HCT116 (cell line): ENCODE results near the gene PKHD1. TPM values are rescaled to one million over a fixed set of nuclear protein-coding genes. Genes with fewer than 3 reads are reported as not detected.

Experiments
- ATAC-seq: fragments of 200-7000 bp; cut with Tn5 transposase; 2 replicates; pipeline ENCODE4 v1.9.1; 2020; ENCODE audit warnings: mild to moderate bottlenecking, moderate library complexity
- BruUV-seq: library from RNA; stranded (reverse); fragments of 400-500 nt; replicated peaks from 2 replicates; lab custom pipeline; 2021; lab: Mats Ljungman, UMichigan
- CTCF ChIA-PET: fragments of 300-600 bp; sonication (Branson Sonifier 250); formaldehyde crosslinking; loops from one replicate; lab custom pipeline; 2021; ENCODE audit warnings: antibody characterized with exemption; lab: Charles Lee
- POLR2A ChIA-PET: fragments of 300-600, 350-600 bp; sonication (Branson Sonifier 250); formaldehyde crosslinking; loops from one replicate; lab custom pipeline; 2021; ENCODE audit warnings: antibody characterized with exemption; lab: Charles Lee
- RAD21 ChIA-PET, 2 experiments: fragments of 300-600 bp; sonication (Branson Sonifier 250); formaldehyde crosslinking; loops; one replicate each; lab custom pipeline; 2023; ENCODE audit warnings: low total read pairs in 2 of 2; ENCODE audit not compliant: uncharacterized antibody in 2 of 2, unreplicated experiment in 2 of 2, low non-redundant PET in 1 of 2; lab: Charles Lee
- DNase-seq: peaks from one replicate; pipeline ENCODE4 v3.0.0-alpha.2; 2010; ENCODE audit warnings: low read depth, low spot score
- H2AFZ ChIP-seq: fragments of 200-600 bp; shearing (Covaris generic), sonication (generic); 2 replicates; pipeline ENCODE4 v1.6.1; 2017; ENCODE audit warnings: low read depth, mixed run types, mixed read lengths, antibody characterized with exemption, low read length; ENCODE audit not compliant: poor library complexity, severe bottlenecking
- H3K27ac ChIP-seq: 2 replicates; pipeline ENCODE4 v1.5.1; 2012; ENCODE audit warnings: low read depth, low read length
- H3K27me3 ChIP-seq: fragments of 200-600 bp; sonication (generic); 2 replicates; pipeline ENCODE4 v1.6.1; 2016; ENCODE audit warnings: mixed run types, low read length, mixed read lengths; ENCODE audit not compliant: insufficient read depth
- H3K36me3 ChIP-seq, 2 experiments: fragments of 200-500 bp in 1 of 2; fragments of 200-600 bp in 1 of 2; sonication (Bioruptor generic) in 1 of 2; sonication (generic) in 1 of 2; 2 replicates each; pipeline versions ENCODE4 v1.5.1 to v1.6.1; 2014 to 2016; ENCODE audit warnings: low read length in 2 of 2, inconsistent platforms in 1 of 2, mixed read lengths in 1 of 2, mixed run types in 1 of 2; ENCODE audit not compliant: insufficient read depth in 2 of 2, control insufficient read depth in 1 of 2
- H3K4me1 ChIP-seq, 2 experiments: fragments of 200-600 bp in 1 of 2; sonication (generic) in 1 of 2; 2 replicates each; pipeline versions ENCODE4 v1.5.1 to v1.6.1; 2012 to 2017; ENCODE audit warnings: low read length in 2 of 2, inconsistent platforms in 1 of 2, mild to moderate bottlenecking in 1 of 2, mixed read lengths in 1 of 2, mixed run types in 1 of 2, moderate library complexity in 1 of 2; ENCODE audit not compliant: insufficient read depth in 2 of 2, control insufficient read depth in 1 of 2
- H3K4me2 ChIP-seq: fragments of 200-600 bp; sonication (generic); 2 replicates; pipeline ENCODE4 v1.6.1; 2017; ENCODE audit warnings: mixed run types, low read length, mixed read lengths
- H3K4me3 ChIP-seq, 2 experiments: fragments of 200-600 bp in 1 of 2; sonication (generic) in 1 of 2; replicated peaks in 1 of 2; 2 replicates each; pipeline ENCODE4 v1.5.1; 2011 to 2016; ENCODE audit warnings: low read length in 2 of 2, control low read depth in 1 of 2, low read depth in 1 of 2, mild to moderate bottlenecking in 1 of 2, mixed read lengths in 1 of 2, mixed run types in 1 of 2
- H3K79me2 ChIP-seq: fragments of 200-600 bp; sonication (generic); 2 replicates; pipeline ENCODE4 v1.6.1; 2017; ENCODE audit warnings: mild to moderate bottlenecking, mixed run types, low read length, moderate library complexity, mixed read lengths; ENCODE audit not compliant: insufficient read depth
- H3K9ac ChIP-seq: fragments of 200-600 bp; sonication (generic); 2 replicates; pipeline ENCODE4 v1.6.1; 2016; ENCODE audit warnings: low read length, mixed read lengths
- H3K9me2 ChIP-seq: fragments of 200-600 bp; sonication (generic), shearing (Covaris generic); 2 replicates; pipeline ENCODE4 v1.6.1; 2017; ENCODE audit warnings: mixed run types, mild to moderate bottlenecking, moderate library complexity; ENCODE audit not compliant: insufficient read depth
- H3K9me3 ChIP-seq, 2 experiments: fragments of 200-500 bp in 1 of 2; fragments of 200-600 bp in 1 of 2; sonication (Bioruptor generic) in 1 of 2; sonication (generic) in 1 of 2; 2 replicates each; pipeline ENCODE4 v1.6.1; 2014 to 2017; ENCODE audit warnings: low read length in 2 of 2, mixed read lengths in 2 of 2, inconsistent platforms in 1 of 2, low read depth in 1 of 2, mild to moderate bottlenecking in 1 of 2, mixed run types in 1 of 2, moderate library complexity in 1 of 2; ENCODE audit not compliant: control insufficient read depth in 1 of 2, insufficient read depth in 1 of 2
- H4K20me1 ChIP-seq: fragments of 200-600 bp; sonication (generic), shearing (Covaris generic); 2 replicates; pipeline ENCODE4 v1.6.1; 2017; ENCODE audit warnings: mixed run types, mild to moderate bottlenecking, moderate library complexity; ENCODE audit not compliant: insufficient read depth
- CTCF ChIP-seq, 3 experiments: fragments of 200-600 bp in 1 of 3; sonication (generic) in 1 of 3; IDR thresholded peaks in 2 of 3; conservative IDR thresholded peaks in 1 of 3; 2 replicates each; pipeline ENCODE4 v1.5.1; 2012 to 2017; ENCODE audit warnings: low read depth in 2 of 3, low read length in 2 of 3, antibody characterized with exemption in 1 of 3, borderline replicate concordance in 1 of 3, control low read depth in 1 of 3, mild to moderate bottlenecking in 1 of 3, mixed read lengths in 1 of 3, mixed run types in 1 of 3, moderate library complexity in 1 of 3; ENCODE audit not compliant: insufficient read depth in 1 of 3
- EZH2phosphoT487 ChIP-seq: fragments of 200-600 bp; IDR thresholded peaks from 2 replicates; pipeline ENCODE4 v1.6.1; 2018; ENCODE audit warnings: antibody characterized with exemption, borderline replicate concordance
- MAX ChIP-seq: IDR thresholded peaks from 2 replicates; pipeline ENCODE4 v1.6.1; 2012
- POLR2A ChIP-seq: IDR thresholded peaks from 2 replicates; pipeline ENCODE4 v1.7.0; 2011; ENCODE audit warnings: borderline replicate concordance; ENCODE audit not compliant: insufficient read depth, insufficient read length; ENCODE audit errors: extremely low read depth
- POLR2AphosphoS5 ChIP-seq: IDR thresholded peaks from 2 replicates; pipeline ENCODE4 v1.6.1; 2011; ENCODE audit warnings: mild to moderate bottlenecking, low read depth, low read length, moderate library complexity
- REST ChIP-seq: IDR thresholded peaks from 2 replicates; pipeline ENCODE4 v1.6.1; 2012; ENCODE audit warnings: low read depth
- TCF7L2 ChIP-seq: IDR thresholded peaks from 2 replicates; pipeline ENCODE4 v1.7.0; 2011; ENCODE audit warnings: borderline replicate concordance, inconsistent platforms; ENCODE audit not compliant: insufficient read depth, insufficient read length; ENCODE audit errors: extremely low read depth
- intact Hi-C: fragments of 100-400 bp; cut with micrococcal nuclease; formaldehyde crosslinking; loops from 2 replicates; pipeline ENCODE4 v1.10.0; 2022
- total RNA-seq: library from RNA; stranded (reverse); gene quantifications from one replicate; pipeline ENCODE4 v1.2.1, GENCODE V29; 2021; ENCODE audit not compliant: unreplicated experiment

The PKHD1 gene
- total RNA-seq, 1 experiment from 2014 or later: not detected

- no peak overlapping the region for H2AFZ ChIP-seq
- no TSS peak for BruUV-seq
- no peak overlapping the region for H3K4me3 ChIP-seq
- intact Hi-C loops: no loop called here
- peaks cover 0 to 27% of the 10 kb centered on the region in 2 experiments; a peak in 2 of 4 replicates for H3K9me3 ChIP-seq
- H3K4me2 ChIP-seq: no peak overlapping the region
- RAD21 ChIA-PET: no interaction called here
- no peak overlapping the region for H3K9ac ChIP-seq
- no peaks in the 10 kb centered on the region for H3K4me1 ChIP-seq
- POLR2A ChIA-PET: no interaction called here
- H3K27me3 ChIP-seq: no peaks in the 10 kb centered on the region
- H3K79me2 ChIP-seq: no peaks in the 10 kb centered on the region
- no peak overlapping the region for H3K27ac ChIP-seq
- H3K9me2 ChIP-seq: no peaks in the 10 kb centered on the region
- ATAC-seq (no peak), DNase-seq (no peak)
- no peak for TF ChIP-seq POLR2A
- no peak for TF ChIP-seq TCF7L2
- TF ChIP-seq MAX: no peak
- TF ChIP-seq REST: no peak
- TF ChIP-seq EZH2phosphoT487: no peak
- no peak for TF ChIP-seq POLR2AphosphoS5
- TF ChIP-seq CTCF (IDR thresholded peaks at IDR 0.05 in 2 of 3, conservative IDR thresholded peaks at IDR 0.05 in 1 of 3; ENCODE audit: borderline replicate concordance in 1 of 3, insufficient read depth in 1 of 3, low read depth in 2 of 3, low read length in 2 of 3): no peak
- H3K36me3 ChIP-seq: no peaks in the 10 kb centered on the region
- CTCF ChIA-PET: no interaction called here
- no peaks in the 10 kb centered on the region for H4K20me1 ChIP-seq
Measured at GRCh38 chr6:51648774-51649173, 438.6 kb downstream of the PKHD1 start.
